ENCODE data around the gene ACBD3.

ACBD3 gene

GRCh38 chr1:226132728-226133503 lies 53.6 kb downstream of the ACBD3 start:
- DNase-seq = no peak

GRCh38 chr1:226131639-226132038 lies 54.9 kb downstream of the ACBD3 start:
- DNase-seq = no peak

GRCh38 chr1:226129230-226129629 lies 57.3 kb downstream of the ACBD3 start:
- DNase-seq = no peak

GRCh38 chr1:226128487-226129075 lies 58.0 kb downstream of the ACBD3 start:
- no peak for DNase-seq

- no peak for DNase-seq
These were observed 59.5 kb downstream of the ACBD3 start for GRCh38 chr1:226126824-226127569.

GRCh38 chr1:226125831-226126230 lies 60.7 kb downstream of the ACBD3 start:
- no peak for DNase-seq

GRCh38 chr1:226125097-226125630 lies 61.4 kb downstream of the ACBD3 start:
- peak; percentile 31 for DNase-seq

- DNase-seq = no peak
These were observed 62.7 kb downstream of the ACBD3 start for GRCh38 chr1:226123591-226124471.

- no peak for DNase-seq
These were observed 63.4 kb downstream of the ACBD3 start for GRCh38 chr1:226123212-226123560.

- no peak for DNase-seq
These were observed 64.7 kb downstream of the ACBD3 start for GRCh38 chr1:226121587-226122400.

GRCh38 chr1:226121049-226121586 lies 65.4 kb downstream of the ACBD3 start:
- DNase-seq = no peak

- DNase-seq = no peak
These were observed 66.1 kb downstream of the ACBD3 start for GRCh38 chr1:226120398-226120797.

GRCh38 chr1:226119169-226119568 lies 67.4 kb downstream of the ACBD3 start:
- no peak for DNase-seq

GRCh38 chr1:226118357-226118756 lies 68.2 kb downstream of the ACBD3 start:
- DNase-seq = no peak

GRCh38 chr1:226117330-226117729 lies 69.2 kb downstream of the ACBD3 start:
- no peak for DNase-seq

GRCh38 chr1:226116673-226117072 lies 69.9 kb downstream of the ACBD3 start:
- no peak for DNase-seq

- no peak for DNase-seq
These were observed 73.9 kb downstream of the ACBD3 start for GRCh38 chr1:226112626-226113025.

- no peak for DNase-seq
These were observed 74.7 kb downstream of the ACBD3 start for GRCh38 chr1:226111883-226112261.

- no peak for DNase-seq
These were observed 75.3 kb downstream of the ACBD3 start for GRCh38 chr1:226111098-226111882.

GRCh38 chr1:226110249-226111097 lies 76.1 kb downstream of the ACBD3 start:
- DNase-seq = no peak

Data from NCI-H1417 treated with DMSO at 0.1 percent for 48 hours (cell line).